ENCODE results near the gene HIVEP3.

- TF ChIP-seq TAF1 (IDR thresholded peaks at IDR 0.05; ENCODE audit: borderline replicate concordance, insufficient read depth, low read length) (no peak), SIN3A (IDR thresholded peaks at IDR 0.05; ENCODE audit: borderline replicate concordance, insufficient read depth, low read length) (no peak)
Observed at GRCh38 chr1:41920658-41921057, 1.9 kb upstream of the HIVEP3 start.
